ENCODE measurements around the gene FCRL1. TPM values are rescaled to one million over a fixed set of nuclear protein-coding genes. Genes with fewer than 3 reads are reported as not detected.

FCRL1 gene
- total and polyA plus RNA-seq, 2 of the 13 experiments (the other 11 are each of a cell fraction or from before 2014, with no cell fraction given) = not detected

DNA sequence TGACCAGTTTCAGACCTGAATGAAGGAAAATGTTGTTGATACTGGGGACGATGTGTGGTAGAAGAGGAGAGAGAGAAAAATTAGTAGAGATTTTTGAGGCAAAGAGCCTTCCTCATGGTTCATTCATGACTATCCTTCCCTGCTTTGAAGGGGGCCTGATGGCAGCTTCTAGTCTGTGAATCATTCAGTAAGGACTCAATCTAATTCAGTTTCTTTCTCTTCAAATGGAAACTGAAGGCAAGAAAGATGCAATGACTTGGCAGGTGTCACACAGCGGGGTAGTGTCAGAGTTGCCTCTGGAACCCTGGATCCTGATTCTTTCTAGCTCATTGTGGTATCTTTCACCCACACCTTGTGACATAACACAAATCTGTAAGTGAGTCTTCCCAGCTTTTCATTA lies 36.6 kb upstream of the FCRL1 start:
- WGBS (ENCODE audit: low lambda C conversion rate) = 4% methylated on average over 2 of the region's 2 CpGs
- intact Hi-C loops (cut with micrococcal nuclease; ENCODE audit: unreplicated experiment) (no loop called here), in situ Hi-C loops (cut with HindIII; ENCODE audit: extremely low pct_ligation_motif_present, low pct_unique_long_range_greater_than_20kb) (no loop called here)
- Histone ChIP-seq H3K27ac (ENCODE audit: extremely low read length, insufficient read depth, low read length) (no peak overlapping the region), H3K27me3 (ENCODE audit: control insufficient read depth in 1 of 2, insufficient read depth in 2 of 2, low read length in 2 of 2) (no peaks in the 10 kb centered on the region), H3K36me3 (replicated peaks in 1 of 2; ENCODE audit: control insufficient read depth in 1 of 2, insufficient read depth in 2 of 2, low read length in 2 of 2) (no peaks in the 10 kb centered on the region), H3K9me3 (ENCODE audit: low read length) (no peaks in the 10 kb centered on the region), H3K9ac (ENCODE audit: insufficient read depth, low read depth, low read length) (no peak overlapping the region), H3K4me2 (ENCODE audit: low read depth, low read length) (no peak overlapping the region), H3K4me3 (replicated peaks in 1 of 3; ENCODE audit: insufficient read depth in 1 of 3, low read depth in 2 of 3, low read length in 3 of 3) (no peak overlapping the region), H3K79me2 (ENCODE audit: insufficient read depth, low read length) (no peaks in the 10 kb centered on the region), H4K20me1 (ENCODE audit: insufficient read depth, low read length) (no peaks in the 10 kb centered on the region), H3K4me1 (ENCODE audit: insufficient read depth, low read length) (no peaks in the 10 kb centered on the region), H2AFZ (ENCODE audit: low read length) (no peak overlapping the region)
- DNase-seq (ENCODE audit: low spot score) (no peak), ATAC-seq (no peak), FAIRE-seq (no peak)
- no TSS peak for BruUV-seq (replicated peaks)
- CTCF ChIA-PET (ENCODE audit: low intra/inter-chr PET ratio, low total read pairs) = no interaction called here
- TF ChIP-seq ZNF275 (CRISPR knock-in tag; IDR thresholded peaks at IDR 0.05; ENCODE audit: borderline replicate concordance) (no peak), RNF219 (CRISPR knock-in tag; IDR thresholded peaks at IDR 0.05) (no peak), ZSCAN30 (CRISPR knock-in tag; IDR thresholded peaks at IDR 0.05) (no peak), MEIS2 (CRISPR knock-in tag; IDR thresholded peaks at IDR 0.05) (no peak), FIP1L1 (IDR thresholded peaks at IDR 0.05; ENCODE audit: borderline replicate concordance, insufficient read depth, low read depth, low read length) (no peak), ZNF253 (CRISPR knock-in tag; IDR thresholded peaks at IDR 0.05; ENCODE audit: borderline replicate concordance) (no peak), ZBTB20 (CRISPR knock-in tag; IDR thresholded peaks at IDR 0.05; ENCODE audit: borderline replicate concordance, low read depth) (no peak), GTF3A (CRISPR knock-in tag; conservative IDR thresholded peaks at IDR 0.05) (no peak), RBFOX2 (IDR thresholded peaks at IDR 0.05; ENCODE audit: low read depth, low read length) (no peak), ZNF292 (CRISPR knock-in tag; IDR thresholded peaks at IDR 0.05; ENCODE audit: borderline replicate concordance, low read depth) (no peak), ZBTB42 (CRISPR knock-in tag; IDR thresholded peaks at IDR 0.05) (no peak), NFYB (CRISPR knock-in tag; IDR thresholded peaks at IDR 0.05) (no peak)
- TF ChIP-seq, protein P1, sequence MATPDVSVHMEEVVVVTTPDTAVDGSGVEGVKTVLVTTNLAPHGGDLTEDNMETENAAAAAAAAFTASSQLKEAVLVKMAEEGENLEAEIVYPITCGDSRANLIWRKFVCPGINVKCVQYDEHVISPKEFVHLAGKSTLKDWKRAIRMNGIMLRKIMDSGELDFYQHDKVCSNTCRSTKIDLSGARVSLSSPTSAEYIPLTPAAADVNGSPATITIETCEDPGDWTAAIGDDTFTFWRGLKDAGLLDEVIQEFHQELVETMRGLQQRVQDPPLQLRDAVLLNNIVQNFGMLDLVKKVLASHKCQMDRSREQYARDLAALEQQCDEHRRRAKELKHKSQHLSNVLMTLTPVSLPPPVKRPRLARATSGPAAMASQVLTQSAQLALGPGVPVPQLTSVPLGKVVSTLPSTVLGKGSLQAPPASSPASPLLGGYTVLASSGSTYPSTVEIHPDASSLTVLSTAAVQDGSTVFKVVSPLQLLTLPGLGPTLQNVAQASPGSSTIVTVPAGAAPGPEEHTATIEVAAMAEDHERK (CRISPR knock-in tag; IDR thresholded peaks at IDR 0.05; ENCODE audit: low read depth) = no peak
- POLR2A ChIA-PET = no interaction called here

Measured in HepG2 (cell line).